Left renal pelvis (tissue), 4 donors: Measurements from ENCODE around the gene CANX. TPM values are rescaled to one million over a fixed set of nuclear protein-coding genes. Genes with fewer than 3 reads are reported as not detected.

ENCODE experiments used
- DNase-seq, 4 donors: peaks; one replicate each; pipeline ENCODE4 v3.0.0-alpha.2; 2013; ENCODE audit warnings: low read depth in 4 of 4, low spot score in 3 of 4
- polyA plus RNA-seq, 4 donors: library from polyadenylated mRNA; unstranded; fragments of 120-200 nt; gene quantifications; one replicate each; pipeline ENCODE4 v1.2.1, GENCODE V29; 2013; ENCODE audit not compliant: insufficient read length in 4 of 4

The CANX gene
- polyA plus RNA-seq, 4 donors: 384 to 691 (median 559) TPM

- DNase-seq: no peak
Measured at GRCh38 chr5:179749857-179750508, 51.2 kb downstream of the CANX start.

GRCh38 chr5:179753971-179754370, 55.2 kb downstream of the CANX start:
- DNase-seq: no peak

GRCh38 chr5:179755022-179755421, 56.3 kb downstream of the CANX start:
- peak in 1 of 4 donors; percentile 21 for DNase-seq

DNA sequence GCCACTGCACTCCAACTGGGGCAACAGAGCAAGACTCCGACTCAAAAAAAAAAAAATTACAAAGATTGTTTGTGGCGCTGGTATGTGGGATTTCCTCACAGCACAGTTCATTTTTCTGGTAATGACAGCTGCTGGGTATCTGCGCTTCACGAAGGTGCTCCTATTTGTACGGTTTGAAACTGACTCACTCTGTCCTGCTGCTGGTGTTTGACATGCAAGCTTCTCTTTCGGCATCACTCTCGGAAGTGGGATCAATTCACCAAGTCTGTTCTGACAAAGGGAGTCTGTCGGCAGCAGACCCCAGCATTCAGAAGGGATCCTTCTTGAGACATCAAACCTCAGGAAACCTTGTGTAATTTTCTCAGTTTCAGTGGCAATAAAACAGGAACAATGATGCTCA, 60.2 kb downstream of the CANX start:
- DNase-seq: no peak

DNA sequence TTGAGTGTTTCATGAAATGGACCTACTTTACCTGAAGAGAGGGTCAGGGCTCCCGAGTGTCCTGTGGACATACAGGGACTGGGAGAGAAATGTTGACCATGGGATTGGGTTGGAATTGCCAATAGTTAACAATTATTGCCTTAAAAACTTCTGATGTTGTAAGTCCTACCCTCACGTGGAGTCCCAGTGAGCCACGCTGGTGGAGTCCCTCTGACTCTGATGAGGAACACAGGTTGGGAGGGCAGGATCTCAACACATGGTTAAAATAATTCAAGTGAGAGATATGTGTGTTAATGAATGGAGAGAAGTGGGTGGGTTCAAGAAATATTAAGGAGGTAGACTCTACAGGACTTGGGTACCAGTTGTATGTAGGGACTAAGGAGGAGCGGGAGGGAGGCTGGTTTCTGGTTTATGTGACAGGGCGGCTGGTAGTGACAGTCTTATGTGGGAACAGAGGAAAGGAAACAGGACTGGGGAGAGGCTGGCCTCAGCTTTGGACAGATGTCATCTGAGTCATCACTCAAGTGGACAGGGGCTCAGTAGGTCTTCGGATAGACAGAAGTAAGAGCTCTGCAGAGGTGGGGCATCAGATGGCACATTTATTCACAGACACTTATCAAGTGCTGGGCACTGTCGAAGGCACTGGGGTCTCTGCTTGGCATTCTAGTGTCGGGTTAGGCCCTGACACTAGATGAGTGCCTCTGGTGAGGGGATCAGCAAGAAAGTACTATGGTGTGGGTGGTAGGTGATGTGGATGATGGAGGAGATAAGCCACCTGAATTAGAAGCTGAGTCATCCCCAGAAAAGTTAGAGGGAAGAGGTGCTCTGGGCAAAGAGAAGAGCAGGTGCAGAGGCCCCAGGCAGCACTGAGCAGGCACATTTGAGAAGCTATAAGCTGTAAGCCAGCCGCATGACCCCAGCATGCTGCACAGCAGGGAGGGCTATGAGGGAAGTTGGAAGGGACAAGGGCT, 61.1 kb downstream of the CANX start:
- no peak for DNase-seq

- DNase-seq: no peak
Measured at GRCh38 chr5:179762079-179762780, 63.5 kb downstream of the CANX start.

- DNase-seq: no peak
Measured at GRCh38 chr5:179762781-179763176, 64.0 kb downstream of the CANX start.

GRCh38 chr5:179763215-179763945, 64.6 kb downstream of the CANX start:
- DNase-seq: peak; percentile 52 to 75 (median 58)

DNA sequence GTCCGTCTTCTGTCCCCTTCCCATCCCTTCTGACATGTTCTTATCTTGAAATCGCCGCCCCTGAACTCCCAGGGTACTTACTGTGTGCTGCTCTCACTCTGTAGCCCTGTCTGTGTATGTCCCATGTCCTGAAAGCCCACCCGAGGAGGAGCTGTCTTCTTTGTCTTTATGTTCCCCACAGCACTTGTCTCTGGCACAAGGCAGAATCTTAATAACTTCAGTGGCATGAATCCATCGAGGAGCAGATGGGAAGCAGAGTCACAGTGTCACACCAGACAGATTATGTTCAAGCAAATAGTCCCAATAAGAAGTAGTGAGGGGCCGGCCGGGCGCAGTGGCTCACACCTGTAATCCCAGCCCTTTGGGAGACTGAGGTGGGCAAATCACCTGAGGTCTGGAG, 65.3 kb downstream of the CANX start:
- no peak for DNase-seq

GRCh38 chr5:179765400-179765799, 66.6 kb downstream of the CANX start:
- DNase-seq: no peak

DNA sequence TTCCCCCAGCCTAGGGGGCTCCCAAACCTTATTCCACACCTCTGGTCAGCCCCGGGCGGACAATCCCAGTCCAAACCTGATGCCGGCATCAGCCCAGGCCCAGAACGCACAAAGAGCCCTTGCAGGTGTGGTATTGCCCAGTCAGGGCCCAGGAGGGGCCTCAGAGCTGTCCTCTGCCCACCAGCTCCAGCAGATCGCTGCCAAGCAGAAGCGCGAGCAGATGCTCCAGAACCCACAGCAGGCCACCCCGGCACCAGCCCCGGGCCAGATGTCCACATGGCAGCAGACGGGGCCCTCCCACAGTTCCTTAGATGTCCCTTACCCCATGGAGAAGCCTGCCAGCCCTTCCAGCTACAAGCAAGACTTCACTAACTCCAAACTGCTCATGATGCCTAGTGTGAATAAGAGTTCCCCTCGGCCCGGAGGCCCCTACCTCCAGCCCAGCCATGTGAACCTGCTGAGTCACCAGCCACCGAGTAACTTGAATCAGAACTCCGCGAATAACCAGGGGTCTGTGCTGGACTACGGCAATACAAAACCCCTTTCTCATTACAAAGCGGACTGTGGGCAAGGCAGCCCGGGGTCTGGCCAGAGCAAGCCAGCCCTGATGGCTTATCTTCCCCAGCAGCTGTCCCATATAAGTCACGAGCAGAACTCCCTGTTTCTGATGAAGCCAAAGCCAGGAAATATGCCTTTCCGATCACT, 67.4 kb downstream of the CANX start:
- DNase-seq: no peak

DNA sequence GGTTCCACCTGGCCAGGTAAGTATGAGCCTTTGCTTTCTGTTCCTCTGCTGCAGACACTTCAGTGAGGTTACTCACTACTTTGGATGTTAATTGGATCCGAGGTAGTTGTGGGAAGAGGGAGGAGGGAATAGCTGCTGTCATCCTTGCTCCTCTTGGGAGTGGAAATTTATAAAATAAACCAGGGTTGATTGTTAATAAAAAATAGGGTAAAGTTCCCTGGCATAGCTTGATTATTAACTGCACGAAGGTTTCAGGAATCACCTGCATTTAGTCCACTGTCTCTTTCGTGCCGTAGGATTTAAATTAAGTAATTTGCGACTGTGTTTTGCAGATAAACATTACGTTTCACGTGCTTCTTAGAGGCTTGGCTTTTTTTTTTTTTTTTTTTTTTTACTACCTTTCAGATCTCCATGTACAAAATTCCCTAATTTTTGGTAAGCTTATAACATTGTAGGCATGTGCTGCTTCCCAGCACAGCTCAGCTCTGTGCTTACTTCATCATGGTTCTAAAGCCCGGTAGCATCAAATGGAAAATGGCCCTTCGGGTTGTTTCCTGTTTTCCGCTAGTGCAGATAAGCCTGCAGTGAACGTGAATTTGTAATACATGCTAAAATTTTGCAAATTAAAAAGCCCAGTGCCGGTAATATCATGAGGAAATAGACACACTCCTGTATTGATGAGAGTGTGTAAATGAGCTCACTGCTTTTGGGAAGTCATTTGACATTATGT, 68.1 kb downstream of the CANX start:
- no peak for DNase-seq

DNA sequence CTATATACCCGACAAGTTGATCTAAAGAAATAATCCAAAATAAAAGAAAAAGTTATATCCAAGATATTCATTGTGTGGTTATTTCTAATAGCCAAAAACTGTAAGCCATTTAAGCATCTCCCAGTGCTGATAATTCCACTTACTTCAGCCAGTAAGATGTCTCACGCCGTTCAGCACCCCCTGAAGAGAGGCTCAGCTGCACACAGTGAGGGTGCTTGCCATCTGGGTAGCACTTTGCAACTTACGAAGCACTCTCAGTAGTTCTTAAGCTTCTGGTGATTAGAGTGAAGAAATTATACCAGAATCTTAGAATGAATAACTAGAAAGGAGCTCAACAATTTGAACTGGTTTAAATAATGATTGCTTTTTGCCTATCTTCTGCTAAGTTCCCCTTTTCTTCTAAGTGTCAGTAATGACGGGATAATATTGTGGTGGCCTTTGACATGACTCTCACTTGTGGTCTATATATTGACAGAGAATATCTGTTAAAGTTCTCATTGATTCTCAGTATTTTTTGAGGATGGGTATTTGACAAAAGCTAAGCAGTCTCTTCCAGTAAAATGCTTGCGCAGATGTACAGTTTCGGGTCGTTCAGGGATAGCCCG, 68.8 kb downstream of the CANX start:
- DNase-seq: no peak

- DNase-seq: no peak
Measured at GRCh38 chr5:179768326-179769085, 69.7 kb downstream of the CANX start.

DNA sequence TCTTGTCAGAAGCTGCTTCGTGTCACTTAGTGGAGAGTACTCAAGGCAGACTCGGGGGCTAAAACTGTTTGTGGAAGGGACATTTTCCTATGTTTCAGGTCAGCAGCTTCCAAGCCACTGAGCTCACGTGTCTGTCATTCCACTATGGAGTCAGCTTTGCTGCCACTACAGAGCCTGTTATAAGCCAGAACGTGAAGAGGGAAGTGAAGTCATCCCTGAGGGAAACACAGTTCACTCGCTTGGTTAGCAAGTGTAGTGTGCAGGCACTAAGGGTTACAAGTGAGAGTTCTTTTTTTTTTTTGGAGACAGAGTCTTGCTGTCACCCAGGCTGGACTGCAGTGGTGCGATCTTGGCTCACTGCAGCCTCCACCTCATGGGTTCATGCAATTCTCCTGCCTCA, 70.5 kb downstream of the CANX start:
- no peak for DNase-seq

GRCh38 chr5:179769796-179770195, 71.0 kb downstream of the CANX start:
- DNase-seq: no peak

DNA sequence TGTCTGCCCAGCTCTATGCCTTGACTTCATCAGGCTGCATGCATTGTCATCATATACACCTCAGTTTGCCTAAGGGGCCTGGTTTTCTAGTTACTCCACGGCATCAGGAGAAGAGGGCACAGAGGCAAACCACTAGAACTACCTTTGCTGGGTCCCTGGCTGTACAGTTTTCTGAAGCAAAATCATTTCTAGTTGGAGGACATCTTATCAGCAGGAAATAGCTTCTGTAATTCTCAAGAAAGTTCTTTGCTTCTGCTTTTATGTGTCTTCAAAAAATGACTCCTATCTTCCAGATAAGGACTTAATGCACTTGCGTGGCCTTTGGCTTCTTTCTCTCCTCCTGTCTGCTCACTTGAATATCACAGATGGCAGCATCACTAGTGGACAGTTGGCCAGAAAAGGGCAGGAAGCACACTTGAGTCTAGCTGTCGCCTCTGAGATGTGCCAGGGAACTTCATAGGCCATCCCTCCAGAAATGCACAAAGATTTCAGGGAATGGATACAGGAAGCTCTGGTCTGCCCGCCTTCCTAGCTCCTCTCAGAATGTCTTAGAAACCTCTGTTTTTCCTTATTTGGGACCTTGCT, 72.6 kb downstream of the CANX start:
- DNase-seq: no peak

DNA sequence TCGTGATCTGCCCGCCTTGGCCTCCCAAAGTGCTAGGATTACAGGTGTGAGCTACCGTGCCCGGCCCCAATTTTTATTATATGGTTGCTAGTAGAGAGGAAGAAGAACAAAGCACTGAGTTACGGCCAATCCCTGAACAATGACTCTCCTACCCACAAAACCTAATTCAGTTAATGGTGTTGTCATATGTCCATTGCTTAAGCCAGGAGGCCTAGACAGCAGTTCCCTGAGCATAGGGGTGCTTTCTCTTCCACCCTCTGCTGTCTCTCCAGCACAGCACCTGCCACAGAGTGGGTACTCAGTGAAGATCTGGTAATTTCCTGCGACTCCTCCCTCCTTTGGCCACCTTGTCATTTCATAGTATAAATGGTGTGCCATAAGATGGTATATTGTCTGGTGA, 73.6 kb downstream of the CANX start:
- DNase-seq: no peak
